ENCODE measurements around the gene KDM4B. TPM values are rescaled to one million over a fixed set of nuclear protein-coding genes. Genes with fewer than 3 reads are reported as not detected.

The KDM4B gene
- total RNA-seq, 1 experiment from 2014 or later: 43.7 TPM

- no CpG with 5 or more reads among the region's 19 CpGs for WGBS (ENCODE audit: extremely low coverage, insufficient read length, low lambda C conversion rate)
Observed at GRCh38 chr19:4986056-4986455, 17.1 kb downstream of the KDM4B start.

More at GRCh38 chr19:4986056-4986455, 17.1 kb downstream of the KDM4B start:
- Histone ChIP-seq H4K5ac (ENCODE audit: insufficient read length, low read depth, low read length) (no peak overlapping the region), H3K4ac (ENCODE audit: low read depth, low read length) (no peak overlapping the region), H4K91ac (ENCODE audit: insufficient read length, low read depth, low read length) (no peak overlapping the region), H3K23ac (ENCODE audit: insufficient read length, low read depth, low read length) (no peak overlapping the region), H3K4me2 (ENCODE audit: insufficient read depth, insufficient read length, low read length) (no peak overlapping the region), H3K23me2 (ENCODE audit: insufficient read length, low read depth, low read length, poor library complexity, severe bottlenecking) (no peaks in the 10 kb centered on the region), H3K14ac (ENCODE audit: insufficient read depth, low read length) (no peak overlapping the region; the same call in 1 of the 2 replicates), H2BK5ac (ENCODE audit: insufficient read length, low read length) (no peak overlapping the region), H3K9me3 (ENCODE audit: control insufficient read depth, low read depth, low read length) (no peaks in the 10 kb centered on the region), H3K27ac (ENCODE audit: insufficient read length, low read depth, low read length) (no peak overlapping the region), H4K8ac (replicated peaks; ENCODE audit: insufficient read length, low read depth, low read length) (no peak overlapping the region), H2BK120ac (ENCODE audit: low read depth, low read length, poor library complexity, severe bottlenecking) (no peak overlapping the region), H3K56ac (ENCODE audit: insufficient read length, low read depth, low read length) (no peak overlapping the region), H2BK12ac (ENCODE audit: insufficient read length, low read depth, low read length) (no peak overlapping the region), H4K20me1 (ENCODE audit: control insufficient read depth, insufficient read depth, insufficient read length) (no peaks in the 10 kb centered on the region), H3K18ac (ENCODE audit: insufficient read length, low read depth, low read length) (no peak overlapping the region), H2AK5ac (ENCODE audit: insufficient read length, low read length) (no peak overlapping the region), H3K27me3 (ENCODE audit: insufficient read depth, low read length) (no peaks in the 10 kb centered on the region), H3T11ph (ENCODE audit: low read length) (no peak overlapping the region), H2AFZ (ENCODE audit: low read length) (no peak overlapping the region), H2BK20ac (ENCODE audit: low read depth, low read length, poor library complexity, severe bottlenecking) (no peak overlapping the region), H3K9ac (ENCODE audit: extremely low read depth, insufficient read length, low read length) (no peak overlapping the region), H2BK15ac (ENCODE audit: low read depth, low read length) (no peak overlapping the region), H3K79me2 (ENCODE audit: insufficient read depth, low read length) (peaks cover 8% of the 10 kb centered on the region; the same call in 1 of the 2 replicates), H3K79me1 (ENCODE audit: insufficient read depth, low read depth, low read length, poor library complexity, severe bottlenecking) (peaks cover 6% of the 10 kb centered on the region), H3K4me1 (ENCODE audit: insufficient read depth, low read length) (peaks cover 2% of the 10 kb centered on the region; the same call in 1 of the 2 replicates)
- Mint-ChIP-seq H3K27me3 (ENCODE audit: low read depth) (no peaks in the 10 kb centered on the region), H3K4me1 (peaks cover 45 to 61% of the 10 kb centered on the region in 2 experiments), H3K4me3 (no peak overlapping the region), H3K27ac (peak overlapping the region in 1 of 3 experiments; percentile 92; a peak in 1 of 7 replicates), H3K36me3 (ENCODE audit: insufficient read depth in 1 of 3, low read depth in 3 of 3) (no peaks in the 10 kb centered on the region), H3K9me3 (no peaks in the 10 kb centered on the region)
- no peak for DNase-seq
- TF ChIP-seq CTCF (conservative IDR thresholded peaks at IDR 0.05): no peak
